Measurements from ENCODE around the gene FGF12. TPM values are rescaled to one million over a fixed set of nuclear protein-coding genes. Genes with fewer than 3 reads are reported as not detected.

FGF12 gene
- polyA plus RNA-seq, 3 donors: not detected

- no peak for DNase-seq
- WGBS (ENCODE audit: insufficient coverage): 60% methylated on average over 1 of the region's 3 CpGs
- no peaks in the 10 kb centered on the region for H3K4me1 Mint-ChIP-seq
These were observed 20.4 kb upstream of the FGF12 start for GRCh38 chr3:192747746-192748145.

GRCh38 chr3:192747145-192747544 lies 19.8 kb upstream of the FGF12 start:
- no peak for TF ChIP-seq CTCF (IDR thresholded peaks at IDR 0.05)
- Histone ChIP-seq H3K9me3 (replicated peaks in 1 of 2; ENCODE audit: control insufficient read depth in 1 of 2, insufficient read depth in 1 of 2, low read length in 2 of 2) (no peaks in the 10 kb centered on the region), H4K20me1 (ENCODE audit: insufficient read depth, low read length) (no peaks in the 10 kb centered on the region), H3K9ac (ENCODE audit: insufficient read depth, low read length, poor library complexity, severe bottlenecking) (no peak overlapping the region), H3K36me3 (replicated peaks in 1 of 2; ENCODE audit: control insufficient read depth in 1 of 2, insufficient read depth in 2 of 2, low read length in 2 of 2) (no peaks in the 10 kb centered on the region), H3K79me2 (ENCODE audit: insufficient read depth, low read length) (no peaks in the 10 kb centered on the region), H2AFZ (ENCODE audit: insufficient read depth, low read depth, low read length, poor library complexity, severe bottlenecking) (no peak overlapping the region), H3K27me3 (ENCODE audit: control insufficient read depth in 2 of 2, insufficient read depth in 2 of 2, low read length in 2 of 2) (no peaks in the 10 kb centered on the region), H3K4me1 (ENCODE audit: control insufficient read depth in 1 of 2, insufficient read depth in 2 of 2, low read length in 2 of 2) (no peaks in the 10 kb centered on the region), H3K4me2 (replicated peaks; ENCODE audit: extremely low read depth, low read length, poor library complexity, severe bottlenecking) (no peak overlapping the region), H3K4me3 (replicated peaks in 1 of 3; ENCODE audit: low read depth in 2 of 3, low read length in 3 of 3) (no peak overlapping the region), H3K27ac (ENCODE audit: low read depth in 1 of 2, low read length in 2 of 2) (no peak overlapping the region)
- Mint-ChIP-seq H3K36me3 (no peaks in the 10 kb centered on the region), H3K9me3 (peaks cover 0 to 6% (median 3%) of the 10 kb centered on the region in 7 donors), H3K27me3 (ENCODE audit: low read depth in 3 of 3) (no peaks in the 10 kb centered on the region), H3K4me1 (no peaks in the 10 kb centered on the region), H3K27ac (no peak overlapping the region), H3K4me3 (no peak overlapping the region)
- intact Hi-C loops (cut with micrococcal nuclease): no loop called here
- DNase-seq: no peak
- WGBS (ENCODE audit: insufficient coverage): no CpG with 5 or more reads among the region's 1 CpG

More at GRCh38 chr3:192747746-192748145, 20.4 kb upstream of the FGF12 start:
- no peak overlapping the region for H3K4me3 ChIP-seq (replicated peaks in 1 of 3; ENCODE audit: low read depth in 2 of 3, low read length in 3 of 3)
- H3K4me3 Mint-ChIP-seq: no peak overlapping the region
- H3K36me3 Mint-ChIP-seq: no peaks in the 10 kb centered on the region
- H3K4me1 ChIP-seq (ENCODE audit: control insufficient read depth in 1 of 2, insufficient read depth in 2 of 2, low read length in 2 of 2): no peaks in the 10 kb centered on the region
- no peak overlapping the region for H3K4me2 ChIP-seq (replicated peaks; ENCODE audit: extremely low read depth, low read length, poor library complexity, severe bottlenecking)
- no peak for TF ChIP-seq CTCF (IDR thresholded peaks at IDR 0.05)
- H3K9me3 ChIP-seq (replicated peaks in 1 of 2; ENCODE audit: control insufficient read depth in 1 of 2, insufficient read depth in 1 of 2, low read length in 2 of 2): no peaks in the 10 kb centered on the region
- peaks cover 0 to 6% (median 3%) of the 10 kb centered on the region in 7 donors for H3K9me3 Mint-ChIP-seq
- intact Hi-C loops (cut with micrococcal nuclease): no loop called here
- no peak overlapping the region for H3K27ac ChIP-seq (ENCODE audit: low read depth in 1 of 2, low read length in 2 of 2)
- H3K27ac Mint-ChIP-seq: no peak overlapping the region
- no peak overlapping the region for H2AFZ ChIP-seq (ENCODE audit: insufficient read depth, low read depth, low read length, poor library complexity, severe bottlenecking)
- no peaks in the 10 kb centered on the region for H3K27me3 Mint-ChIP-seq (ENCODE audit: low read depth in 3 of 3)
- H4K20me1 ChIP-seq (ENCODE audit: insufficient read depth, low read length): no peaks in the 10 kb centered on the region
- no peak overlapping the region for H3K9ac ChIP-seq (ENCODE audit: insufficient read depth, low read length, poor library complexity, severe bottlenecking)
- H3K27me3 ChIP-seq (ENCODE audit: control insufficient read depth in 2 of 2, insufficient read depth in 2 of 2, low read length in 2 of 2): no peaks in the 10 kb centered on the region
- H3K36me3 ChIP-seq (replicated peaks in 1 of 2; ENCODE audit: control insufficient read depth in 1 of 2, insufficient read depth in 2 of 2, low read length in 2 of 2): no peaks in the 10 kb centered on the region
- no peaks in the 10 kb centered on the region for H3K79me2 ChIP-seq (ENCODE audit: insufficient read depth, low read length)

All from CD14-positive monocyte (primary cell).